GM19239 (cell line): ENCODE data around the gene SMIM12.
"Not testable (repeated sequence)": the region's sequence is repeated elsewhere in the genome, so short reads cannot be mapped to it uniquely, and the experiment has no call there.

Experiments
- DNase-seq: peaks from one replicate; pipeline ENCODE4 v3.0.0; 2011; ENCODE audit warnings: low spot score; ENCODE audit not compliant: insufficient read length
- FAIRE-seq: peaks from 2 replicates; lab custom pipeline; 2011; peaks lifted over from hg19 to GRCh38; lab: Jason Lieb, UNC

Gene SMIM12

DNA sequence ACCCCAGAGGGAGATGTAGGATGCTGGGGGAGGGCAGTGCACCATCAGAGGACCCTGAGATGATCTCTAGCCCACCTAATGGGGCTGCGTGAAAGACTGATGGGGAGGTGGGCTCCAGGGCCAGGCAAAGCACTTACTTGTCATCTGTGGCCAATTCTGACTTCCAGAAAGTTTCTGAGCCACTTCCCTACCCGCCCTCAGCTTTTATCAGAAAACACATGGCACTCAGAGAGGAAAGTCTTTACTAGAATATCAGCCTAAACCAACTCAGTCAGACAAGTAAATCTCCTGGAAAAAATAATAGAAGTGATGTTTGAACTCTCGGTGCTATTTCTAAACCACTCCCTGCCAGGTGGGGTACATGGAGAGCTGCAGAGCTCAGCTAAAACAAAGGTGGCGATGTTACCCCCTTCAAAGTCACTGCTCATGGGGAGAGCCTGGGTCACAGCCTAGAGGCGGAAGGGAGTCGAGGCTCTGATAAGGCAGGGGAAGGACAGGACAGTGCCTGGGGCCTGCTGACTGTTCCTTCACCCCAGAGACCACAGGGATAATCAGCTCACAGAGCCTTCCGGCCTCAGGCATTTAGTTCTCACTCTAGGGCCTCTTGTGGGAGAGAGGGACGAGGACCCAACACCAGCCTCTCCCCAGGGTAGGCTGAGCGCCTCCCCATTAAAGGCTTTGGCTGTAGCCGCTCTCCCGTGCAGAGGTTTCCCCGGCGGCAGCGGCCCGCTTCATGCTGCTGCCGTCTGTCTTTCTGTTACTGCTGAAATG lies 14.2 kb downstream of the SMIM12 start:
- FAIRE-seq (no peak), DNase-seq (no peak)

- FAIRE-seq: no peak
- DNase-seq: no peak
Observed at GRCh38 chr1:34844252-34844634, 15.3 kb downstream of the SMIM12 start.

DNA sequence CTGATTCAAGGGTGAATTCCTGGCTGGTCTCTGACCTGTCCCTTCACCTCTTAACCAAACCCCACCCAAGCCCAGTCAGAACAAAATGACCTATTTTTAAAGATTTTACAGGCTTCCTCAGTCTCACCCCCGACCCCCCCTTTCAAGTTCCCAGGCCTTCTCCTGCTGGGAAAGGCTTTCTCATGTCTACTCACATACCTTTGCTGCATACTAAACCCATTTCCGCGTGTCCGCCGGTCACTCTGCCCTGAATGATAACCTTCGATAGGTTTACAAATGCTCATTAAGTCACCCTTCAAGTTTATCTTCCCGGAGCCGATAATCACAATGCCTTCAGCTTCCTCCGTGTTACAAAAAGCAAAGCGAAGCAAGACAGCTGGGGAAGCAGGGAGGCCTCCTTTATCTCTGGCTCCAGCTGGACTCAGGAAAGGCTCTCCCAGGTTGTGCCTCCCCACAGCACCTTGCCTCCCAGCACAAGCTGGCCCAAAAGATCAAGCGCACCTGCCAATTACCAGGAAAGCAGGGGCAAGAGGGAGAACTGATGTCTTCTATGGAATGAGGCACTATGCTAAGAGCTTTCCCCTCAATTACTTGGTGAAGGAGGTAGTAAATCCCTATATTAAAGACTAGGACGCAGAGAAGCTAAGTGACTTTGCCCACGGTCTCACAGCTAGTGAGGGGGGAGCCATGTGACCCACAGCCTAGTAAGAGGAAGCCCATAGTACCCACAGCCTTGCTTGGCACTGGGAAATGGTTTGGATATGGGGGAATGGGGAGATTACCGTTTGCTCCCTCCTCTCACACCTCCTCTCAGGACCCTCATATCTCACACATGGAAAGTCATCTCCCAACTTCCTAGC lies 15.9 kb downstream of the SMIM12 start:
- FAIRE-seq: no peak

DNA sequence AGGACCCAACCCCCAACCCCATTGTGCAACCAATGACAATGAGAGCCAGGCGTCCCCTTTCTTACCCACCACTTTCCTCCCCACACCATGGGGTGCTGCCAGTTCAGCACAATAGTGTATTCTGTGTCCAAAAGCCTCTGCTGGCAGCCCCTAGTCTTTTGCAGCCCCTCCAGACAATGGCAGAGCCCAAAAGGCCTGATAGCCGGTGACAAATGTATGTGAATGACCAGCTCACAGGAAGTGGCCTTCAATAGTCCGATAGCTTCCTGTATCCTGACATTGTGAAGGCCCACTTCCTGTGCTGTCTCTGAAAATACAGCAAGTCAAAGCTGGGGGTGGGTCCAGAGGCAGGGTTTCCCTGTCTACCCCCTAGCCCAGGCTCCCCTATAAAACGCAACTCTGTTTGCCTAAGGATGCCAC lies 16.6 kb downstream of the SMIM12 start:
- no peak for FAIRE-seq
- no peak for DNase-seq

More for the DNA sequence above, 15.9 kb downstream of the SMIM12 start:
- DNase-seq: no peak

DNA sequence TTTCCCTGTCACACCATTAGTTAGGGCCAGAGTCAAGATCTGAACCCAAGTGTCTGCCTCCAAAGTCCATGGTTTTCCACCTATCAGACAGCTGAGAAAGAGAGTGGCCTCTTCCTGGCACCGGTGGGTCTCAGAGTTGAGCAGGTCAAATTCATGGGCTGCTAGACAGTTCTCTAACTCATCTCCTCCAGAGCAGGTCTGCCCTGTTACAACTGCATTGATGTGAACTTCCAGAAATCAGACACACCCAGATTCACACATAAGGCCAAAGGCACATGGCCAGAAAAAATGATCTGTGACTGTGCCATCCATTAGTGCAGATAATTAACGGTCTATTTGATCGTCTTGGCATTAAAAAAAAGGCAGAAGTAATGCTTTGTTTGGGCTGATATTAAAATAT lies 17.5 kb downstream of the SMIM12 start:
- DNase-seq (no peak), FAIRE-seq (no peak)

GRCh38 chr1:34840426-34840825 lies 19.1 kb downstream of the SMIM12 start:
- FAIRE-seq: no peak
- DNase-seq: no peak

- DNase-seq: no peak
- FAIRE-seq: no peak
Observed at GRCh38 chr1:34839526-34840305, 19.8 kb downstream of the SMIM12 start.

DNA sequence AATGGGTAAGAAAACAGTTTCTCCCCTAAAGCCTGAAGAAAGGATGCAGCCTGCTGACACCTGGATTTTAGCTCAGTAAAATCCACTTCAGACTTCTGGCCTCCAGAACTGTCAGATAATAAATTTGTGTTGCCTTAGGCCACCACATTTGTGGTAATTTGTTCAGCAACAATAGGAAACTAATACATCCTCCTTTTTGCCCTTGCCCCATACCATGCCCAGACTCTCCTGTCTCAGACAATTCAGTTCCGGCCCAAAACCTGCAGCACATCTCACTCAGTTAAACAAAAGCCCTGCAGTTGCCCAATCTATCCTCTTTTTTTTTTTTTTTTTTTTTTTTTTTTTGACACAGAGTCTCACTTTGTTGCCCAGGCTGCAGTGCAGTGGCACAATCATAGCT lies 25.8 kb downstream of the SMIM12 start:
- DNase-seq (no peak), FAIRE-seq (no peak)

GRCh38 chr1:34831721-34832246 lies 27.8 kb downstream of the SMIM12 start:
- no peak for DNase-seq
- no peak for FAIRE-seq

DNA sequence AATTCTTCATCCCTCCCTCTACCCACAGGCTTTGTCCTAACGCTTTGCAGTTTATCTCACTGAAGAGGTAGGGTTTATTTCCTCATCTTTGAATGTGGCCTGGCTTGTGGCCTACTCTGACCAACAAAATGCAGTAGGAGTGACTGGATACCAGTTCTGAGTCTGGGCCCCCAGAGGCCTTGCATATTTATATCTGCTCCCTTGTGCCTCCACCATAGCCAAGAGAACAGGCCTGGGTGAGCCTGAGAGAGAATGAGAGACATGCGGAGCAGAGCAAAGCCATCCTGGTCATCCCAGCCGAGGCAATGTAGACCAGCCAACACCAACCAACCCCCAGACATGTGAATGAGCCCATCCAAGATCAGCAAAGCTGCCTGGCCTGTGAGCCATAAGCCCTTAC lies 30.3 kb downstream of the SMIM12 start:
- DNase-seq (no peak), FAIRE-seq (no peak)

DNA sequence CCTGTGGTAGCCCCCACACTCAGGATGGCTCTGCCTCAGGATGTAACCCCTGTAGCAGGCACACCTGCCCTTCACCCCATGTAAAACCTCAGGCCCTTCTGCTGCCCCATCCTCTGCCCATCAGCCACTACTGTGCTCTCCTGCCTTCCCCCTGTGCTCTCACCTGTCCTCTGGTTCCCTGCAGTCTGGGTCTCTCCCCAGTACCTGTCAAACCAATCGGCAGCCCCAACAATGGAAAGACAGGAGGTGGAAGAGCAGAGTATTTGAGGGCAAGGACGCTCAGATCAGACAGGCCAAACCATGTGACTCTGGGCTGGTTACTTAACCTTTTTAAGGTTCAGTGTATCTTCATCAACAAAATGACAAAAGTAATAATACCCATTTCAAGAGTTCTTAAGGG lies 30.9 kb downstream of the SMIM12 start:
- FAIRE-seq (no peak), DNase-seq (no peak)

DNA sequence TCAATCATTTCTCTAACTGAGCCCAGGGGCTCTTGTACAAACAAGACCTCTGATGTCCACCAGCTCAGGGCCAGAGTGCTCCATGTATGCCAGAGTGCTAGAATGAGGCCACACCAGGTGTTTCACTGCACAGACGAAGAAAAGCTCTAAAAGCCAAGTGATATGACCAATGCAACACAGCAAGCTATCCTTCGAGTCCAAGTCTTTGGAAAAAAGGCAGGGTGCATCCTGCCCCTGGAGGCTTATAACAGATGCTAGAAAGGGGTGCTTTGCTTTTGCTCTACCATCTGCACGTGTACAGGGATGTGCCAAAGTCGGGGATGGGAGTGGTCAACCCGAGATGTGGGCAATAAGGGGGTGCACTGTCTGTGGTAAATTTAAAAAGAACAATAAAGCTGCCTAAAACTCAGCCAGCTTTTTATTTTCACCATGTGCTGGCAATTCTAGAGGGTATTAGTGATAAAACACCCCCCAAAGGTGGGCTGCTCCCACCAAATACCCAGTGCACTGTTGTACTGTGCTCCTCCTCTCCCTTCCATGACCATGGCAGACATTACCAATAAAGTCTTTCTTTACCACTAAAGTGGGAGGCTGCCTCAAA lies 32.1 kb downstream of the SMIM12 start:
- no peak for FAIRE-seq

DNA sequence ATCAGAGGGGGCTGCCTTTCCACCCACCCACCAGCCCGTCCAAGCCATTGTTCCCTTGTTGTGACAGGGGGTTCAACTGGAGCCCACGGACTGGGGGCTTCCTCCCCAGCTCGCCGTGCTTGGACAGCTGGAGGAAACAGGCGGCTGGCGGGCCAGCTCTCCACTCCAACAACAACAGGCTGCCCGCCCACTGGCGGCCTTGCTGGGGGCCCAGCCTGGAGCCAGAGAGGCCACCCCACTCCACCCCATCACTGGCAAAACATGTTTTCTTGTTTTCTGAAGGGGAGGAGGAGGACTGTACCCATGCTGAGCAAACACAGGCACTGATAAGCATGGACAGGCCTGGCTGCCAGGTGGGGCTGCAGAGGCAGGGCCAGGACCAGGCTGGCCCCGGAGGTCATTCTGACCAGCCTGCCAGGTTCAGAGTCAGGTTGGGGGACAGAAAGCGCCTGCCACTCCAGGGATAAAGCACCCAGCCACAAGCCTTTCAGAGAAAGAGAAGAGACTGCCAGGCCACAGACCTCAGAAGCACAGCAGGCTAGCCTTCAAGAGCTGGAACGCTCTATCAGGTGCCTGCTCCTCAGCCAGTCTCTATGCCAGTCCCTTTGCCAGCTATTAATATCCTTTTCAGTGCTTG lies 34.0 kb downstream of the SMIM12 start:
- DNase-seq: no peak

More for the DNA sequence above, 32.1 kb downstream of the SMIM12 start:
- no peak for DNase-seq

GRCh38 chr1:34824817-34825454 lies 34.6 kb downstream of the SMIM12 start:
- no peak for DNase-seq
- FAIRE-seq: no peak

More for the DNA sequence above, 34.0 kb downstream of the SMIM12 start:
- FAIRE-seq: no peak

DNA sequence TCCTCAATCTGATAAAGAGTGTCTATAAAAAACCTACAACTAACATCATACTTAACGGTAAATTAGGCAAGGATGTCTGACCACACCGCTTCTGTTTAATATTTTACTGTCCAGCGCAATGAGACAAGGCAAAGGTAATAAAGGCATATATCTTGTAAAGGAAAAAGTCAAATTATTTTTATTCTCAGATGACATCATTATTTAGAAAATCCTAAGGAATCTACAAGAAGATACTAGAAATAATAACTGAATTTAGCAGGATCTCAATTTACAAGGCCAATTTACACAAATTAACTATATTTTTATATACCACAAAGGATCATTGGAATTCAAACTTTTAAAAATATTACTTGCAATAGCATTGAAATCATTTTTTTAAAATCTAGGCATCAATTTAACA lies 37.3 kb downstream of the SMIM12 start:
- DNase-seq: no peak
- FAIRE-seq: no peak

DNA sequence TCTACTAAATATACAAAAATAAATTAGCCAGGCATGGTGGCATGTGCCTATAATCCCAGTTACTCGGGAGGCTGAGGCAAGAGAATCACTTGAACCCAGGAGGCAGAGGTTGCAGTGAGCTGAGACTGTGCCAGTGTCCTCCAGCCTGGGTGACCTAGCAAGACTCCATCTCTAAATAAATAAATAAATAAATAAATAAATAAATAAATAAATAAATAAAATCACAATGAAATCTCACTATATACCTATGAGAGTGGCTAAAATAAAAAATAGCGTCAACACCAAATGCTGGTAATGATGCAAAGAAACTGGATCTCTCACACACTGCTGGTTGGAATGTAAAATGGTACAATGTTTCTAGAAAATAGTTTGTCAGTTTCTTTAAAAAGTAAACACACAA lies 40.7 kb downstream of the SMIM12 start:
- not testable (repeated sequence) for DNase-seq, FAIRE-seq

DNA sequence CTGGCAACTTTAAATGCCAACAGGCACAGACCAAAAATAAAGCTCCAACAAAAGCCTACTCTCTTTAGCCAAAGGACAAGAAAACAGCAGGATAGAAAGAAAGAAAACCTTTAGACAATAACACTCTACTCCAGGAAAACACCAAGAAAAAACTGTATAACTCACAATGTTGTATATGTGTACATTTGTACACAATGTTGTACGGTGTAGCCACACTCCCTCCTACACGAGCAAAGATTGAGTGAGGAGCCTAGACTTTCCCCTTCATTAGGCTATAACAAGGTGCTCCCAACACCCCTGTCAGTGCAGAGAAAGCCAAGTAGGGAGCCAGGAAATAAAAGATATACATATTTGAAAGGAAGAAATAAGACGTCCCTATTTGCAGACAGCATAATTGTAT lies 42.8 kb downstream of the SMIM12 start:
- FAIRE-seq (no peak), DNase-seq (no peak)

GRCh38 chr1:34816332-34816731 lies 43.2 kb downstream of the SMIM12 start:
- DNase-seq (no peak), FAIRE-seq (no peak)

DNA sequence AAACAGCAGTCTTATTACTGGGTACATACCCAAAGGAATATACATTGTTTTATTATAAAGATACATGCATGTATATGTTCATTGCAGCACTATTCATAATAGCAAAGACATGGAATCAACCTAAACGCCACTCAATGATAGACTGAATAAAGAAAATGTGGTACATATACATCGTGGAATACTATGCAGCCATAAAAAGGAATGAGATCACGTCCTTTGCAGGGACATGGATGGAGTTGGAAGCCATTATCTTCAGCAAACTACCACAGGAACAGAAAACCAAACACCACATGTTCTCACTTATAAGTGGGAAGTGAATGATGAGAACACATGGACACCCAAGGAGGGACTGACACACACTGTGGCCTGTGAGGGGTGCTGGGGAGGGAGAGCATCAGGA lies 48.8 kb downstream of the SMIM12 start:
- not testable (repeated sequence) for DNase-seq, FAIRE-seq
